HG03439 (cell line): ENCODE data around the gene TK1.

Source experiments
- ATAC-seq: cut with Tn5 transposase; IDR thresholded peaks from one replicate; pipeline ENCODE4 v1.9.1; 2021; ENCODE audit warnings: mild to moderate bottlenecking, moderate library complexity; ENCODE audit not compliant: unreplicated experiment

TK1 gene

GRCh38 chr17:78135858-78136500 lies 50.9 kb downstream of the TK1 start:
- ATAC-seq = no peak

DNA sequence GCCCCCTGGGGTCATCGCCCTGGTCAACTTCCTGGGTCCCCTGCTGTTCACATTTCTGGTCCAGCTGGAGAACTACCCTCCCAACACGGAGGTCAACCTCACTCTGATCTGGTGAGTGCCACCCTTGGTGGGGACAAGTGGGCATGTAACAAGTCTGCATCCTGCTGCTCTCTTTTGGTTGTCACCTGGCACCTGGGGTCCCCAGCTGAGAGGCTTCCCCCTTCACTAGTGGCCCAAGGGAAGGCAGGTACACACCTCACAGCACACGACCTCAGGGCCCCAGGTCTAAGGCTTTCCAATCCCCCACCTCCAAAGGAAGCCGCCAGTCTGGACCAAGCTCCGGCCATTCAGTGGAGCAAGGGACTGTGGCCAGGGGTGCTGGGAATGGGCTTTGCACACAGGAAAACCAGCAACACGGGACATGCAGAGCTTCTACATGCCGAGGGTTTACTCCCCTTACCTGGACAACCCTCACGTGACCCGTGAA lies 51.9 kb downstream of the TK1 start:
- no peak for ATAC-seq

- ATAC-seq = no peak
Measured at GRCh38 chr17:78133971-78134898, 52.6 kb downstream of the TK1 start.

DNA sequence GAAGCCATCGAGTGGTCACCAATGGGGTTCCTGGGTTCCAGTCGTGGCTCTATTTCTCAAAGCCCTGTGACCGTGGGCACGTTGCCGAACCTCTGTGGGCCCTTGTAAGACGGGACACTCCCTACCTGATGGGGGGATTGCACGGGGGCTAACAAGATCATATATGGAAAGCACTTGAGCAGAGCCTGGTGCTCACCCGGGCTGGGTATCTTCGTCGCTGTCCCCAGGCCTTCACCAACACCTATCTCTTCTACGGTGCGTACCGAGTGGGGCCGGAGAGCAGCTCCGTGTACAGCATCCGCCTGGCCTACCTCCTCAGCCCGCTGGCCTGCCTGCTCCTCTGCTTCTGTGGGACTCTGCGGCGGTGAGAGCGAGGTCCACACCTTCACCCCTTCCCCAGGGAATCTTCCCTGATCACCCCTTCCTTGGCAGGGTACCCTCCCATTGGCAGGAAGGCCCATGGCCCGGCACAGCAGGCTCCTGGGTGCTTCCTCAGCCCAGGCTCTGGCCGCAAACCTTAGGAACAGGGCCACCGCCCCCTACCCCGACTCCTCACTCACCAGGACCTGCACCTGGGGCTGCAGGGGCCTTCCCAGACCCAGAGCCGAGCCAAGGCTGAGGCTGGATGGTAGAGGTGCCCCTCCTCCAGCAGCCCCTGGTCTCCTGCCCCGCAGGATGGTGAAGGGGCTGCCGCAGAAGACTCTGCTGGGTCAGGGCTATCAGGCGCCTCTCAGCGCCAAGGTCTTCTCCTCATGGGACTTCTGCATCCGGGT lies 53.5 kb downstream of the TK1 start:
- ATAC-seq = no peak

DNA sequence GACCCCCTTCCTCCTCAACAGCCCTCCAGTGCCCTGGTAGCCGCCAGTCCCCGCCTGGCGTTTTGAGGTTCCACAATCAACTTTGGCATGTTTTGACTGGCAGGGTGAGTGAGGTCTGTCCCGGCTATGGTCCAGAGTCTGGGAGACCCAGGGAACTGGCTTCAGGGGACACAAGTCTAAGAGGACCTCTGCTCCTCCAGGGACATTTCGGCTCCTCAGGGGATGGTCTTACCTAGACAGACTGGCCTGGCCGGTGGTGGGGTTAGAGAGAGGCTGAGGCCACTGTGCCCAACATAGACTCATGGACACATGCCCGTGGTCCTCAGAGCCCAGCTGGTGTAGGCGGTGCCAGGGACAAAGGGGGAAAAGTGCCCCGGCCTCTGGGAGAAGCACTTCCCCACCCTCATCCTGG lies 54.1 kb downstream of the TK1 start:
- ATAC-seq = no peak

- no peak for ATAC-seq
Measured at GRCh38 chr17:78132084-78132676, 54.7 kb downstream of the TK1 start.

- ATAC-seq = no peak
Measured at GRCh38 chr17:78131172-78132083, 55.4 kb downstream of the TK1 start.

- no peak for ATAC-seq
Measured at GRCh38 chr17:78130437-78131101, 56.3 kb downstream of the TK1 start, which contains the start of gene TMC8. Gene TMC8, plus strand, starts transcription at chr17:78130771. Its CDS starts 818 bp downstream, at chr17:78131589.

DNA sequence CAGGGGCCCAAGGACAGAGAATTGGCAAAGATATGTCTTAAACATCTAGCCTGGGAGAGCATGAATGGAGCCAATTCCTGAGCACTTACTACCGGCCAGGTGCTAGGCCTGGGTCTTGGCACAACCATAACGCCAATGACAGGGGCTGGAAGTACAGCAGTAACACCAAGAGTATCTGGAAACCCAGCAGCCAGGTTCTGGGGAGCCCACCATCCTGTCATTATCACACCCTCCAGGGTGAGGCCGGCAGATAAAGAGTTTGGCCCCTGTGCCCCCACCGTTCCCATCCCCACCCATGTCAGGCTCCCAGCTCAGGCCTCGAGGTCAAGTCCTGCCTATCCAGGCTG lies 56.8 kb downstream of the TK1 start:
- no peak for ATAC-seq

GRCh38 chr17:78129351-78130089 lies 57.3 kb downstream of the TK1 start:
- ATAC-seq = no peak

DNA sequence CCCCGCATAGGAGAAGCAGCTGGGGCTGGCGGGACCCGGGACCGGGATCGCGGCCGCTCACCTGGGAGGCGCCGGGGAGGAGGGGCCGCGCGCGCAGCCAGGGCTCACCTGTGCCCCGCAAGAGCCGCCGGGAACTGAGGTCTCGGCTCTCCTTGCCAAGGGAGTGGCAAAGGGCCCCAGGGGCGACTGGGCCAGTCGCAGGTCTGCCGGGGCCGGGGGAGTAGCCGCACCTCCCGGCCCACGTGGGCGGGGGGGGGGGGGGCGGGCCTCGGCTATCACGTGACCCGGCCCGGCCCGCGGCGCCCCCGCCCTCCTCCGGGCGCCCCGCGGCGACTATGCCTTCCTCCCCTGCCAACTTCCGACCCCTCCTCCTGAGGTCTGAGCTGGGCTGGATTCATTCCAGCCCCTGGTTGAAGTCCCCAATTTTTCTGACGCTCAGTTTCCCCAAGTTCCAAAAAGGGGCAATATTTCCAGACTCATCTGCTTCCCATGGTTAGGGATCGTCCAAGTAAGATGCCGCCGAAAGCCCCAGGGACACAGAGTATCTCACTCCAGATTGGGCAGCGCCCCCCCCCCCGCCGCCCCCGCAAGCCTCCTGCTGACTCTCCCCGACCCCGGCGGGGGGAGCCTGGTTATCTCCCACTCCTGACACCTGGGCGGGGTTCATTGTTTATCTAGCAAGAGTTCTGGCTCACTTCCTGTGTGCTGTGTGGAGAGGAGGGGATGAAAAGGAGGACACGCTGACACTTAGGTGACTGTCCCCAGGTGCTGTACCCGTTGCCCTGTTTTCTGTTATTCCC lies 58.1 kb downstream of the TK1 start, which contains the start of gene TMC6:
TSS of gene TMC6 (minus strand) at position 205 of the 800 bp plus-strand sequence. CDS start 1,923 bp downstream, outside the sequence.
- ATAC-seq = no peak

GRCh38 chr17:78127888-78128550 lies 58.8 kb downstream of the TK1 start:
- no peak for ATAC-seq

GRCh38 chr17:78127239-78127887 lies 59.5 kb downstream of the TK1 start:
- ATAC-seq = no peak

- ATAC-seq = no peak
Measured at GRCh38 chr17:78126895-78127238, 60.0 kb downstream of the TK1 start.

GRCh38 chr17:78125976-78126894 lies 60.6 kb downstream of the TK1 start:
- no peak for ATAC-seq
